WERI-Rb-1 (cell line): ENCODE data around the gene HSBP1.

Experiments used
- DNase-seq: peaks from one replicate; pipeline ENCODE4 v3.0.0-alpha.2; 2020
- H3K27ac ChIP-seq: fragments of 250-450 bp; sonication (Bioruptor Pico); 2 replicates; pipeline ENCODE4 v1.5.1; 2020; ENCODE audit warnings: mild to moderate bottlenecking, moderate library complexity
- H3K27me3 ChIP-seq: fragments of 250-450 bp; sonication (Bioruptor Pico); 2 replicates; pipeline ENCODE4 v1.5.1; 2021; ENCODE audit warnings: mild to moderate bottlenecking, low read depth, moderate library complexity; ENCODE audit not compliant: insufficient read depth, severe bottlenecking
- H3K36me3 ChIP-seq: fragments of 250-450 bp; sonication (Bioruptor Pico); 2 replicates; pipeline ENCODE4 v1.5.1; 2020; ENCODE audit warnings: mild to moderate bottlenecking, moderate library complexity
- H3K4me3 ChIP-seq: 2 replicates; pipeline ENCODE4 v1.5.1; 2011; ENCODE audit warnings: low read depth, mild to moderate bottlenecking, control low read depth, low read length
- H3K9me3 ChIP-seq: fragments of 250-450 bp; sonication (Bioruptor Pico); 2 replicates; pipeline ENCODE4 v1.5.1; 2021; ENCODE audit warnings: mild to moderate bottlenecking, moderate library complexity; ENCODE audit not compliant: severe bottlenecking
- CTCF ChIP-seq: IDR thresholded peaks from 2 replicates; pipeline ENCODE4 v1.5.1; 2011; ENCODE audit warnings: low read depth, mild to moderate bottlenecking, control low read depth, inconsistent platforms, low read length

Gene HSBP1

GRCh38 chr16:83771306-83771942 lies 36.4 kb upstream of the HSBP1 start:
- Histone ChIP-seq H3K36me3 (no peaks in the 10 kb centered on the region), H3K27ac (no peak overlapping the region), H3K4me3 (no peak overlapping the region), H3K9me3 (no peaks in the 10 kb centered on the region), H3K27me3 (no peaks in the 10 kb centered on the region)
- no peak for TF ChIP-seq CTCF
- no peak for DNase-seq

GRCh38 chr16:83772806-83773205 lies 35.0 kb upstream of the HSBP1 start:
- Histone ChIP-seq H3K36me3 (no peaks in the 10 kb centered on the region), H3K27me3 (no peaks in the 10 kb centered on the region), H3K27ac (no peak overlapping the region), H3K9me3 (no peaks in the 10 kb centered on the region), H3K4me3 (no peak overlapping the region)
- no peak for DNase-seq
- TF ChIP-seq CTCF, result no peak

GRCh38 chr16:83774066-83774465 lies 33.7 kb upstream of the HSBP1 start:
- H3K9me3 ChIP-seq, result no peaks in the 10 kb centered on the region
- H3K27me3 ChIP-seq, result no peaks in the 10 kb centered on the region
- no peaks in the 10 kb centered on the region for H3K36me3 ChIP-seq
- DNase-seq, result no peak
- no peak overlapping the region for H3K27ac ChIP-seq
- no peak overlapping the region for H3K4me3 ChIP-seq
- no peak for TF ChIP-seq CTCF

- H3K9me3 ChIP-seq, result no peaks in the 10 kb centered on the region
- H3K4me3 ChIP-seq, result no peak overlapping the region
- TF ChIP-seq CTCF, result no peak
- no peak for DNase-seq
- no peaks in the 10 kb centered on the region for H3K36me3 ChIP-seq
- no peaks in the 10 kb centered on the region for H3K27me3 ChIP-seq
- no peak overlapping the region for H3K27ac ChIP-seq
Observed at GRCh38 chr16:83776944-83777343, 30.8 kb upstream of the HSBP1 start.

- Histone ChIP-seq H3K27me3 (no peaks in the 10 kb centered on the region), H3K27ac (no peak overlapping the region), H3K9me3 (no peaks in the 10 kb centered on the region), H3K36me3 (no peaks in the 10 kb centered on the region), H3K4me3 (no peak overlapping the region)
- no peak for TF ChIP-seq CTCF
- DNase-seq, result no peak
Observed at GRCh38 chr16:83779886-83780285, 27.9 kb upstream of the HSBP1 start.

- H3K36me3 ChIP-seq, result no peaks in the 10 kb centered on the region
- no peaks in the 10 kb centered on the region for H3K9me3 ChIP-seq
- no peak for TF ChIP-seq CTCF
- H3K27ac ChIP-seq, result no peak overlapping the region
- no peak for DNase-seq
- H3K27me3 ChIP-seq, result no peaks in the 10 kb centered on the region
- no peak overlapping the region for H3K4me3 ChIP-seq
Observed at GRCh38 chr16:83785455-83785854, 22.3 kb upstream of the HSBP1 start.
